A204.1 (cell line): ENCODE data around the gene ACOT7.
"Not testable (repeated sequence)": the region's sequence is repeated elsewhere in the genome, so short reads cannot be mapped to it uniquely, and the experiment has no call there.

Experiments
- FAIRE-seq: peaks from 2 replicates; lab custom pipeline; 2012; peaks lifted over from hg19 to GRCh38; lab: Jason Lieb, UNC

Gene ACOT7

GRCh38 chr1:6221210-6221784 lies 172.3 kb downstream of the ACOT7 start:
- no peak for FAIRE-seq

GRCh38 chr1:6220236-6220635 lies 173.3 kb downstream of the ACOT7 start:
- FAIRE-seq, result no peak

- not testable (repeated sequence) for FAIRE-seq
Observed at GRCh38 chr1:6219641-6220040, 173.9 kb downstream of the ACOT7 start.

GRCh38 chr1:6218375-6219164 lies 175.0 kb downstream of the ACOT7 start:
- FAIRE-seq, result no peak
